ENCODE measurements around the gene AGXT2. TPM values are rescaled to one million over a fixed set of nuclear protein-coding genes. Genes with fewer than 3 reads are reported as not detected.

The AGXT2 gene
- total RNA-seq, 1 experiment from 2014 or later: not detected

GRCh38 chr5:35046774-35047173, 975 bp downstream of the AGXT2 start:
- H4K20me1 ChIP-seq (ENCODE audit: insufficient read depth): no peaks in the 10 kb centered on the region
- CTCF ChIA-PET: no interaction called here
- H3K4me1 ChIP-seq (ENCODE audit: control insufficient read depth in 1 of 2, insufficient read depth in 2 of 2, low read length in 2 of 2): no peaks in the 10 kb centered on the region
- TF ChIP-seq ATF3 (IDR thresholded peaks at IDR 0.05) (no peak), EZH2 (IDR thresholded peaks at IDR 0.05) (no peak), SIN3A (IDR thresholded peaks at IDR 0.05; ENCODE audit: low read depth) (no peak), MAX (IDR thresholded peaks at IDR 0.05) (no peak), POLR2AphosphoS5 (IDR thresholded peaks at IDR 0.05; ENCODE audit: low read depth, low read length) (no peak), ELF1 (IDR thresholded peaks at IDR 0.05; ENCODE audit: borderline replicate concordance, low read depth) (no peak), CEBPB (IDR thresholded peaks at IDR 0.05; ENCODE audit: low read depth) (no peak), SRF (IDR thresholded peaks at IDR 0.05; ENCODE audit: low read depth) (no peak), ZNF274 (IDR thresholded peaks at IDR 0.05; ENCODE audit: low read depth, low read length) (no peak), EGR1 (IDR thresholded peaks at IDR 0.05; ENCODE audit: low read depth) (no peak), CBX3 (IDR thresholded peaks at IDR 0.05; ENCODE audit: low read depth) (no peak), TCF7L2 (IDR thresholded peaks at IDR 0.05; ENCODE audit: borderline replicate concordance, extremely low read depth, insufficient read depth, insufficient read length) (no peak), SP1 (IDR thresholded peaks at IDR 0.05; ENCODE audit: low read depth) (no peak), CTCF (IDR thresholded peaks at IDR 0.05 in 2 of 3, conservative IDR thresholded peaks at IDR 0.05 in 1 of 3; ENCODE audit: borderline replicate concordance in 1 of 3, insufficient read depth in 1 of 3, low read depth in 2 of 3, low read length in 2 of 3) (no peak), ZFX (IDR thresholded peaks at IDR 0.05) (no peak), YY1 (IDR thresholded peaks at IDR 0.05; ENCODE audit: extremely low read depth, insufficient replicate concordance, low read depth, low read length) (no peak)
- H3K9me2 ChIP-seq (ENCODE audit: insufficient read depth): no peaks in the 10 kb centered on the region
- POLR2A ChIA-PET: no interaction called here
- no peak overlapping the region for H2AFZ ChIP-seq (ENCODE audit: low read depth, low read length, poor library complexity, severe bottlenecking)
- intact Hi-C loops (cut with micrococcal nuclease): no loop called here
- no peak for ATAC-seq
- DNase-seq (ENCODE audit: low read depth, low spot score): no peak
- no peak overlapping the region for H3K4me3 ChIP-seq (replicated peaks in 1 of 2; ENCODE audit: low read depth in 1 of 2, low read length in 2 of 2)
- no peaks in the 10 kb centered on the region for H3K9me3 ChIP-seq (ENCODE audit: control insufficient read depth in 1 of 2, insufficient read depth in 1 of 2, low read depth in 1 of 2, low read length in 2 of 2)
- H3K27me3 ChIP-seq (ENCODE audit: insufficient read depth, low read length): peaks cover 50% of the 10 kb centered on the region
- no peaks in the 10 kb centered on the region for H3K79me2 ChIP-seq (ENCODE audit: insufficient read depth, low read length)
- no TSS peak for BruUV-seq (replicated peaks)
- RAD21 ChIA-PET (ENCODE audit: low non-redundant PET in 1 of 2, low total read pairs in 2 of 2, uncharacterized antibody in 2 of 2, unreplicated experiment in 2 of 2): no interaction called here
- H3K36me3 ChIP-seq (ENCODE audit: control insufficient read depth in 1 of 2, insufficient read depth in 2 of 2, low read length in 2 of 2): no peaks in the 10 kb centered on the region
- H3K27ac ChIP-seq (ENCODE audit: low read depth, low read length): no peak overlapping the region
- H3K9ac ChIP-seq (ENCODE audit: low read length): no peak overlapping the region
- no peak overlapping the region for H3K4me2 ChIP-seq (ENCODE audit: low read length)

Data from HCT116 (cell line).